GM06990 (cell line): ENCODE measurements around the gene SHLD1.

Experiments
- DNase-seq: peaks from one replicate; pipeline ENCODE4 v3.0.0-alpha.2; 2011; ENCODE audit not compliant: insufficient read length; ENCODE audit errors: extremely low read depth
- H3K27me3 ChIP-seq: replicated peaks from 2 replicates; pipeline ENCODE4 v1.6.0; 2011; ENCODE audit warnings: low read length; ENCODE audit not compliant: control insufficient read depth, insufficient read depth
- H3K36me3 ChIP-seq: 2 replicates; pipeline ENCODE4 v1.5.1; 2011; ENCODE audit warnings: low read length; ENCODE audit not compliant: control insufficient read depth, insufficient read depth
- H3K4me3 ChIP-seq: replicated peaks from 2 replicates; pipeline ENCODE4 v1.5.1; 2011; ENCODE audit warnings: low read depth, mild to moderate bottlenecking, control low read depth, low read length
- TF ChIP-seq, protein P1 (sequence below): IDR thresholded peaks from 2 replicates; pipeline ENCODE4 v1.5.1; 2011; ENCODE audit warnings: low read length, control low read depth, mild to moderate bottlenecking, inconsistent platforms; ENCODE audit not compliant: insufficient read depth, poor library complexity, severe bottlenecking

Gene SHLD1

DNA sequence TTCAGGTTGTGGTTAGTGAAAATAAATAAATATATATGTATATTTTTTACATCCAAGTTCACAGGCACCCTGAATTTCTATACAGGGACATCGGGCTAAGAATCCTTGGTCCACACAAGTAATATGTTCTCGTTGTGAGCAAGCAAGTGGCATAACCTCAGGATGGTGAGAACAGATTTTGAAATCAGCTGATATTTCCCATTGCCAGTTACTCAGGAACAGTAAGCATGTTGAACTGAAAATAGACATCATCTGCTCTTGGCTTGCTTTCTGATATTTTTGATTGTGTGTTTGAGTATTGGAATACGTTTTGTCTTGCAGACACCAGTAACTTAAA is 112.5 kb downstream of the SHLD1 start:
- DNase-seq, result no peak
- Histone ChIP-seq H3K27me3 (no peaks in the 10 kb centered on the region), H3K4me3 (no peak overlapping the region), H3K36me3 (no peaks in the 10 kb centered on the region)
- TF ChIP-seq, protein P1, sequence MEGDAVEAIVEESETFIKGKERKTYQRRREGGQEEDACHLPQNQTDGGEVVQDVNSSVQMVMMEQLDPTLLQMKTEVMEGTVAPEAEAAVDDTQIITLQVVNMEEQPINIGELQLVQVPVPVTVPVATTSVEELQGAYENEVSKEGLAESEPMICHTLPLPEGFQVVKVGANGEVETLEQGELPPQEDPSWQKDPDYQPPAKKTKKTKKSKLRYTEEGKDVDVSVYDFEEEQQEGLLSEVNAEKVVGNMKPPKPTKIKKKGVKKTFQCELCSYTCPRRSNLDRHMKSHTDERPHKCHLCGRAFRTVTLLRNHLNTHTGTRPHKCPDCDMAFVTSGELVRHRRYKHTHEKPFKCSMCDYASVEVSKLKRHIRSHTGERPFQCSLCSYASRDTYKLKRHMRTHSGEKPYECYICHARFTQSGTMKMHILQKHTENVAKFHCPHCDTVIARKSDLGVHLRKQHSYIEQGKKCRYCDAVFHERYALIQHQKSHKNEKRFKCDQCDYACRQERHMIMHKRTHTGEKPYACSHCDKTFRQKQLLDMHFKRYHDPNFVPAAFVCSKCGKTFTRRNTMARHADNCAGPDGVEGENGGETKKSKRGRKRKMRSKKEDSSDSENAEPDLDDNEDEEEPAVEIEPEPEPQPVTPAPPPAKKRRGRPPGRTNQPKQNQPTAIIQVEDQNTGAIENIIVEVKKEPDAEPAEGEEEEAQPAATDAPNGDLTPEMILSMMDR, result no peak

DNA sequence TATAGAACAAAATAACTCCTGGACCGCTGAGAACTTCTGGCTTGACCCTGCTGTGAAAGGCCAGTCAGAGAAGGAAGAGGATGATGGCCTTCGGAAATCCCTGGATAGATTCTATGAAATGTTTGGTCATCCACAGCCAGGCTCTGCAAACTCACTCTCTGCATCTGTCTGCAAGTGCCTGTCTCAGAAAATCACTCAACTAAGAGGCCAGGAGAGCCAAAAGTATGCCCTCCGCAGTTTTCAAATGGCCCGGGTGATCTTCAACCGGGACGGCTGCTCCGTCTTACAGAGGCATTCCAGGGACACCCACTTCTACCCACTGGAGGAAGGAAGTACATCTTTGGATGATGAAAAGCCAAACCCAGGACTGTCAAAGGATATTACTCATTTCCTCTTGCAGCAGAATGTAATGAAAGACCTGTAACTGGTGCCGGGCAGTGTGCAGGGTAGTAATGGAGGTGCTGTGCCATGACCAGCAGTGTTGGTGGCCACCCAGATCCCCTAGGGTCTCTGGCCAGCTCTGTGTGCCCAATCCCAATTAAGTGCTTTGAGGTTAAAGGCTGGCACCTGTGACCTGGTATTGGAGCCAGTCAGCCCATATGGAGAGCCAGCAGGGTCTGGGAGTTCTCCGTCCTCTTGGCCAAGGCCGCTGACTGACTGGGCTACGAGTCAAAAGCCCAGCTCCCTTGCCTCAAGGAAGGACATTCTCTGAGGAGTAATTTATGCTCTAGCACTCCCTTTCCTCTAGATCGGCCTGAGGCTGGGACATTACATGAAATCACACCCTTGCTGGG is 113.0 kb downstream of the SHLD1 start:
- H3K36me3 ChIP-seq, result no peaks in the 10 kb centered on the region
- TF ChIP-seq, protein P1, result no peak
- no peaks in the 10 kb centered on the region for H3K27me3 ChIP-seq
- DNase-seq, result no peak
- H3K4me3 ChIP-seq, result no peak overlapping the region

DNA sequence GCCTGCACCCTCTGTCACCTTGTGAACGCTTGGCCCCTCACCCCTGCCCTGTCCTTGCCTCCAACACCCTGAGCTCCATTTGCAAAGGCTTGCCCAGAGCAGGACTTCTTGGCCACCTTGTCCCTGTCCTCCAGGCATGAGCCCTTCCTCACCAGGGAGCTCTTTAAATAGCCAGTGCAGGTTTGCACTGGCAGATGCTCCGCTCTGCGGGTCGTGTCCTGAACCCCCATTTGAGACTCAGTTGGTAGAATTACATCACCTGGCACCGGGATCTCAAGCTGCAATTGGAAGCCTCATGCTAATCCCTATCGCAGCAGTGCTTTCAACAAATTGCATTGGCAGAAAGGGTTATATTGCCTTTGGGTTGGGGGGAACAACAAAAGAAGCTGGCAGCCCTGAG is 114.2 kb downstream of the SHLD1 start:
- H3K36me3 ChIP-seq, result no peaks in the 10 kb centered on the region
- no peak overlapping the region for H3K4me3 ChIP-seq
- H3K27me3 ChIP-seq, result no peaks in the 10 kb centered on the region
- DNase-seq, result no peak
- TF ChIP-seq, protein P1, result no peak

DNA sequence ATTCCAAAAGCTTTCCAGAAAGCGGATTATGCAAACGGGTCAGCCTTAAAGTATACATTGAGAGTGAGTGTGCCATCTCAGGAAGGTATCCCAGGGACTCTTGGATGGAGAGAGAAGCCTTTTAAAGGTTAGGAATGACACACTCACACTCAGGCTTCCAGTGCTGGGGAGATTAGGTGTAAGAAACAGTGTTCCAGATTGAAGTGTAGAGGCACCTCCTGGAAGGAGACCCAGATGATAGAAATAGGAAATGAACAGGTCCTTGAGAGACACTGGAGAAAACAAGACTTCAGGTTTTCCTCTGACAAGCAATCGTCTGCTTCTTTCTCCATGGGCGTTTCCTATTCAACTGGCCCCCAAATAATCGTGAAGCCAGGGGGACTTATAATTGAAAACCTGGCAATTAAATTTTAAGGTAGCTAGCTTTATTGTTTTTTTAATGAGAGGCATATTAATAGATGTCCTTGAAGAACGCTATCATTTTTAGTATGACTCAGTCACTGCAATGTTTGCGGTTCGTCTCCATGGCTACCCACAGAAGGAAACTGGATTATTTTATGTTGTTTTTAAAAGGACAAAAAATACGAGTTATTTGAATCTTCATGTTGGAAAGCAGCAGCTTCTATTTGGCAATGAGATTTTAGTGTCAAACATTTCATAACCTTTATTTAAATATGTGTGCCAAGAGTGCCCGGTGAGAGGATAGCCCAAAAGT is 114.8 kb downstream of the SHLD1 start:
- H3K27me3 ChIP-seq, result no peaks in the 10 kb centered on the region
- no peaks in the 10 kb centered on the region for H3K36me3 ChIP-seq
- TF ChIP-seq, protein P1, result no peak
- no peak for DNase-seq
- H3K4me3 ChIP-seq, result no peak overlapping the region

DNA sequence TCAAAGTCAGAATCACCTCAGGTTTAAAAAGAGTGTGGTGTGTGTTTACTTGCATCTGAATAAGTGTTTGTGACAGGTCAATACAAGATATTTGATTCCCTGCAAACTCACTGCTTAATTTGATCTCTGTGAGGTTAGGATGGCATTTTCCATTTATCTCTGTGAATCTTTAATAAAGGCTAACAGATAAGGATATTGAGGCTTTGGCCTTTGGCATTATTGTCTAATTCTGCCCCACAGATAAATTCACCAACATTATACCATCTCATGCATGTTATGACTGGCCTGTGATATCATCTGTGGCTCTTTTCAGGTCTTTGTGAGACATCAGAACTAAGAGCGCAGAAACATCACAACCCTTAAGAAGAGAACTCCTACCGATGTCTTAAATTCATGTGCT is 115.4 kb downstream of the SHLD1 start:
- no peaks in the 10 kb centered on the region for H3K27me3 ChIP-seq
- DNase-seq, result no peak
- TF ChIP-seq, protein P1, result no peak
- H3K36me3 ChIP-seq, result no peaks in the 10 kb centered on the region
- H3K4me3 ChIP-seq, result no peak overlapping the region
